ENCODE results near the gene IPO4. TPM values are rescaled to one million over a fixed set of nuclear protein-coding genes. Genes with fewer than 3 reads are reported as not detected.
A peak's percentile ranks its signal among the peaks of the same experiment; 100 is the strongest.

The IPO4 gene
- total and polyA plus RNA-seq, 2 of the 4 experiments (the other 2 are of a cell fraction): 37.6 to 39.4 TPM

DNA sequence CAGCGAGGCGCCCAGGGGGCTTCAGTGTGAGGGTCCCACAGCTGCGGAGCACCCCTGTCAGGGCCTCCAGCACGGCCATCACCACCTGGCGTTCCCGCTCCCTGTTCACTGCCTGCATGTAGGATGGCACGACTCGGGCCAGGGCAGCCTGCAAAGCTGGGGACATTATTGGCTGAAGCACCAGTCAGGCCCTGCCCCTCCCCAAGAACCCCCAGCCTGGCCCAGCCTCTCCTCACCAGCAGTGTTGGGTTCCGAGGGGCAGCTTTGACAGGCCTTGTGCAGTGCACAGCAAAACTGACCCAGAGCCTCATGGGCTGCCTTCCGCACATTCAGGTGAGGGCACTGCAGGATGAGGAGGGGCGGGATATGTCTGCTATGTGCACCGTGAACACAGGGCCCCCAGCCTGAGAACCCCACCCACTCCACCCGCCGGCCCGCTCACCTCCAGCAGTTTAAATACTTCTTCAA, 5.6 kb downstream of the IPO4 start:
- Histone ChIP-seq H2BK20ac (ENCODE audit: low read depth, low read length) (no peak overlapping the region), H3K56ac (ENCODE audit: extremely low read depth, insufficient read depth, low read length) (no peak overlapping the region), H2AK9ac (replicated peaks; ENCODE audit: low read depth, low read length, poor library complexity) (no peak overlapping the region), H4K20me1 (ENCODE audit: insufficient read depth, low read length) (no peaks in the 10 kb centered on the region), H2AK5ac (ENCODE audit: low read depth, low read length) (no peak overlapping the region), H3K9ac (ENCODE audit: low read depth, low read length) (no peak overlapping the region), H3K9me1 (ENCODE audit: insufficient read depth, low read length) (peaks cover 15% of the 10 kb centered on the region), H3K4me2 (ENCODE audit: low read depth, low read length) (no peak overlapping the region), H4K5ac (ENCODE audit: low read depth, low read length) (no peak overlapping the region), H3K4me1 (ENCODE audit: control insufficient read depth, insufficient read depth, low read length) (peaks cover 6% of the 10 kb centered on the region), H3K36me3 (ENCODE audit: control insufficient read depth, insufficient read depth, low read length) (peaks cover 78% of the 10 kb centered on the region), H3K79me1 (ENCODE audit: low read depth in 1 of 2, low read length in 2 of 2) (peaks cover 12 to 34% of the 10 kb centered on the region in 2 experiments), H3K23ac (ENCODE audit: low read depth, low read length) (no peak overlapping the region), H4K8ac (ENCODE audit: low read depth in 2 of 2, low read length in 2 of 2) (no peak overlapping the region), H3K4me3 (ENCODE audit: insufficient read depth, low read depth, low read length) (no peak overlapping the region), H2BK5ac (ENCODE audit: low read depth, low read length, poor library complexity, severe bottlenecking) (no peak overlapping the region), H2AFZ (replicated peaks; ENCODE audit: low read length, poor library complexity) (peak overlapping the region; percentile 23), H3K4ac (ENCODE audit: low read depth, low read length) (no peak overlapping the region), H3K18ac (ENCODE audit: low read depth, low read length) (no peak overlapping the region), H4K91ac (ENCODE audit: insufficient read depth, low read depth, low read length) (no peak overlapping the region), H2BK120ac (ENCODE audit: low read depth, low read length) (no peak overlapping the region), H2BK15ac (ENCODE audit: low read depth, low read length) (no peak overlapping the region), H3K27me3 (ENCODE audit: control insufficient read depth, insufficient read depth, low read length) (no peaks in the 10 kb centered on the region), H3K9me3 (ENCODE audit: control insufficient read depth, insufficient read depth, low read length) (no peaks in the 10 kb centered on the region), H3K14ac (replicated peaks; ENCODE audit: low read depth, low read length) (no peak overlapping the region), H3K27ac (ENCODE audit: insufficient read depth, low read length) (no peak overlapping the region)
- ATAC-seq (ENCODE audit: low read depth): no peak
- CTCF ChIA-PET: no interaction called here
- intact Hi-C loops (cut with micrococcal nuclease): no loop called here
- DNase-seq: no peak
- no TSS peak for BruUV-seq (replicated peaks)
- POLR2A ChIA-PET (ENCODE audit: unreplicated experiment): no interaction called here
- dilution Hi-C loops (cut with HindIII; ENCODE audit: low sequenced_read_pairs, unreplicated experiment): no loop called here
- TF ChIP-seq RFX5 (IDR thresholded peaks at IDR 0.05; ENCODE audit: low read depth, low read length): no peak
- TF ChIP-seq FOS (IDR thresholded peaks at IDR 0.05; ENCODE audit: low read depth, low read length): no peak
- no peak for TF ChIP-seq NFE2L2 (IDR thresholded peaks at IDR 0.05; ENCODE audit: low read depth, low read length)
- no peak for TF ChIP-seq RCOR1 (IDR thresholded peaks at IDR 0.05; ENCODE audit: insufficient replicate concordance, low read length)
- TF ChIP-seq RAD21 (IDR thresholded peaks at IDR 0.05; ENCODE audit: low read length): no peak
- TF ChIP-seq SMC3 (IDR thresholded peaks at IDR 0.05; ENCODE audit: low read depth, low read length): no peak
- TF ChIP-seq MAZ (IDR thresholded peaks at IDR 0.05; ENCODE audit: borderline replicate concordance, low read depth, low read length): no peak
- in situ Hi-C loops (cut with MboI; ENCODE audit: low sequenced_read_pairs): no loop called here
- whole genome bisulfite sequencing, 2 experiments (ENCODE audit: extremely low coverage in 2 of 2, insufficient read length in 1 of 2): 87% methylated on average over 7 of the region's 15 CpGs; no CpG with 5 or more reads in 1 of the 2 experiments
